BLaER1 (cell line): ENCODE results near the gene CLMN.

ENCODE experiments used
- H3K27ac ChIP-seq: shearing (Covaris generic); formaldehyde crosslinking; 2 replicates; pipeline ENCODE4 v1.8.1; 2022
- H3K27me3 ChIP-seq: shearing (Covaris generic); formaldehyde crosslinking; 2 replicates; pipeline ENCODE4 v1.8.1; 2022
- H3K36me3 ChIP-seq: shearing (Covaris generic); formaldehyde crosslinking; 2 replicates; pipeline ENCODE4 v1.8.1; 2022
- H3K4me1 ChIP-seq: shearing (Covaris generic); formaldehyde crosslinking; 2 replicates; pipeline ENCODE4 v1.8.1; 2022
- H3K4me2 ChIP-seq: shearing (Covaris generic); formaldehyde crosslinking; 2 replicates; pipeline ENCODE4 v1.8.1; 2022
- H3K4me3 ChIP-seq: shearing (Covaris generic); formaldehyde crosslinking; 2 replicates; pipeline ENCODE4 v1.8.1; 2022
- H3K9ac ChIP-seq: shearing (Covaris generic); formaldehyde crosslinking; 2 replicates; pipeline ENCODE4 v1.8.1; 2022
- H3K9me3 ChIP-seq: shearing (Covaris generic); formaldehyde crosslinking; 2 replicates; pipeline ENCODE4 v1.8.1; 2022
- H4K20me1 ChIP-seq: shearing (Covaris generic); formaldehyde crosslinking; 2 replicates; pipeline ENCODE4 v1.8.1; 2022
- Cebpa-rat ChIP-seq: shearing (Covaris generic); IDR thresholded peaks from 2 replicates; pipeline ENCODE4 v1.8.1; 2022

Gene CLMN

GRCh38 chr14:95335071-95335470, 15.4 kb upstream of the CLMN start:
- Histone ChIP-seq H3K9ac (no peak overlapping the region), H3K27ac (no peak overlapping the region), H3K4me2 (no peak overlapping the region), H3K9me3 (no peaks in the 10 kb centered on the region), H3K4me1 (peaks cover 16% of the 10 kb centered on the region), H4K20me1 (no peaks in the 10 kb centered on the region), H3K27me3 (no peaks in the 10 kb centered on the region), H3K4me3 (no peak overlapping the region), H3K36me3 (no peaks in the 10 kb centered on the region)
- TF ChIP-seq Cebpa-rat = no peak

DNA sequence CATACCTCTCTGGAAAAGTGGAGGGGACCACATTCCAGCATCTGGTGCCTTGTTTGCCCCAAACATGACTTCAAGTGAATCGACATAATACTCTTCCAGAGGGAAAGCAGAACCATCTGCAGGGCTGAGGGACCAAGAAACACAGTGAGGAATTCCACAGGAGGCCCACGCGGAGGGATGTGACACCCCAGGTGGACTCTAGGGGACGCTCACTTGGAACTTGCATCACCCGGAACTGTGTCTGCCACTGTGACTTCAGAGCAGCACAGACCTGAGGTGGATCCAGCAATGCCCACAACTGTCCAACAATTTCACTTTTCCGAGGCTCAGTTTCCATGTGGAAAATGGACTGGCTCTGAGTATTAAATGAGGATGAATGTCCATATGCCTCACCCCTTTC, 14.3 kb upstream of the CLMN start:
- Histone ChIP-seq H3K9ac (no peak overlapping the region), H3K36me3 (no peaks in the 10 kb centered on the region), H3K9me3 (no peaks in the 10 kb centered on the region), H3K4me1 (peaks cover 26% of the 10 kb centered on the region), H4K20me1 (no peaks in the 10 kb centered on the region), H3K27me3 (no peaks in the 10 kb centered on the region), H3K27ac (no peak overlapping the region), H3K4me2 (no peak overlapping the region), H3K4me3 (no peak overlapping the region)
- TF ChIP-seq Cebpa-rat = no peak

DNA sequence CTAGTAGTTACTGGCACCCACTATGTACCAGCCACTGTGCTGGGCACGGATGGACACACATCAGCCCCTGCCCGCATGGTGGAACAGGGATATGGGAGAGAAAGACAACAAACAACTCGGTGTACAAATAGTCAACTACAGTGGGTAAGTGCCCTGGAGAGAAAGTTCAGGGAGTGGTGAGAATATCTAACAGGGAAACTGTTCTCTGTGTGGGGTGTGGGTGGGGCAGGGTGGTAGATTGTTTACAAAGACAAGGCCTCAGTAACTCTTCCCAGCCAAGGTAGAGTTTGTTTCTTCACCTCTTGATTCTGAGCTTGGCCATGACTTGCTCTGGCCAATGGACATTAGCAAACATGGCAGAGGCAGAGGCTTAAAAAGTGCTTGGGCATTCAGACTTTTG, 12.9 kb upstream of the CLMN start:
- no peak for TF ChIP-seq Cebpa-rat
- H3K27ac ChIP-seq = no peak overlapping the region
- no peak overlapping the region for H3K4me2 ChIP-seq
- no peaks in the 10 kb centered on the region for H3K36me3 ChIP-seq
- no peak overlapping the region for H3K4me3 ChIP-seq
- H3K9me3 ChIP-seq = no peaks in the 10 kb centered on the region
- H3K9ac ChIP-seq = no peak overlapping the region
- H4K20me1 ChIP-seq = no peaks in the 10 kb centered on the region
- H3K4me1 ChIP-seq = peaks cover 40% of the 10 kb centered on the region
- H3K27me3 ChIP-seq = no peaks in the 10 kb centered on the region

DNA sequence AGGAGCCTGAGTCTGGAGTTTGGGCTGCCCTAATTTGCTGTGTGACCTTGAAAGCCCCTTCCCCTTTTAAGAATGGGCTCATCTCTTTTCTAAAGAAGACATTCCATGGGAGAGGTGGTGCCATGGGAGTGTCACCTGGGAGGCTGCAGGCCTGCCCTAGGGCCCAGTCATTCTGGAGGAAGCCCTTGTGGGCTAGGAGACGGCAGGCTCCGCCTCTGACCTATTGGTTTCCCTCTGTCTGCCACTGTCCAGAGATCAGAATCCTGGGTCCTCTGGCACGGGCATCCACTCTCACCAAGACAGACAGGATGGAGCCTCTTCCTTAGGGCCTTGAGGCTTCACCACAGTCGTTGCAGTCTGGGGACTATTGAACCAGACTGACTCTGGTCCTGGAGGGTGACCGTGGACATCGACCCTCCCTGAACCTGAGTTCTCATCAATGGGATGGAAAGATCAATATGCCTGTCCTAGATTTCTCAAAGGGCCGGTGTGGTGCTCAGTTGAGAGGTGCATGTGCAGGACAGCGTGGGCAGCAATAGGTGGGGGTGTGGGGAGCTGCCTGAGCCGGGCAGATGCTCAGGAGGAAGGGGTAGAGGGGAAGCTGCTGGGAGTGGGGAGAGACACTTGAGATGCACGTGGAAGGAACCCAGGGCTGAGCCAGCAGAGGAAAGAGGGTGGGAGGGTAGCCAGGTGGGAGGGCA, 12.2 kb upstream of the CLMN start:
- Histone ChIP-seq H3K27me3 (no peaks in the 10 kb centered on the region), H3K4me2 (no peak overlapping the region), H3K4me3 (no peak overlapping the region), H3K27ac (no peak overlapping the region), H3K9ac (no peak overlapping the region), H3K9me3 (peaks cover 3% of the 10 kb centered on the region), H3K36me3 (no peaks in the 10 kb centered on the region), H4K20me1 (no peaks in the 10 kb centered on the region), H3K4me1 (peaks cover 47% of the 10 kb centered on the region)
- TF ChIP-seq Cebpa-rat = no peak

GRCh38 chr14:95330591-95331370, 11.1 kb upstream of the CLMN start:
- Histone ChIP-seq H3K4me2 (no peak overlapping the region), H3K9me3 (peaks cover 11% of the 10 kb centered on the region), H3K9ac (no peak overlapping the region), H3K4me3 (no peak overlapping the region), H3K27ac (no peak overlapping the region), H3K27me3 (no peaks in the 10 kb centered on the region), H3K4me1 (peaks cover 47% of the 10 kb centered on the region), H3K36me3 (no peaks in the 10 kb centered on the region), H4K20me1 (no peaks in the 10 kb centered on the region)
- no peak for TF ChIP-seq Cebpa-rat

GRCh38 chr14:95329941-95330340, 10.2 kb upstream of the CLMN start:
- TF ChIP-seq Cebpa-rat = no peak

GRCh38 chr14:95328729-95329503, 9.2 kb upstream of the CLMN start:
- 0 out of 2 replicates have a peak overlapping the region, but pooled peaks have one; percentile 18 for H3K9ac ChIP-seq
- TF ChIP-seq Cebpa-rat = no peak

More at GRCh38 chr14:95329941-95330340, 10.2 kb upstream of the CLMN start:
- no peaks in the 10 kb centered on the region for H3K36me3 ChIP-seq
- H4K20me1 ChIP-seq = no peaks in the 10 kb centered on the region
- no peaks in the 10 kb centered on the region for H3K27me3 ChIP-seq
- no peak overlapping the region for H3K4me3 ChIP-seq
- H3K27ac ChIP-seq = no peak overlapping the region
- H3K4me2 ChIP-seq = peak overlapping the region; percentile 76
- no peak overlapping the region for H3K9ac ChIP-seq
- H3K9me3 ChIP-seq = peaks cover 11% of the 10 kb centered on the region
- peaks cover 53% of the 10 kb centered on the region for H3K4me1 ChIP-seq

DNA sequence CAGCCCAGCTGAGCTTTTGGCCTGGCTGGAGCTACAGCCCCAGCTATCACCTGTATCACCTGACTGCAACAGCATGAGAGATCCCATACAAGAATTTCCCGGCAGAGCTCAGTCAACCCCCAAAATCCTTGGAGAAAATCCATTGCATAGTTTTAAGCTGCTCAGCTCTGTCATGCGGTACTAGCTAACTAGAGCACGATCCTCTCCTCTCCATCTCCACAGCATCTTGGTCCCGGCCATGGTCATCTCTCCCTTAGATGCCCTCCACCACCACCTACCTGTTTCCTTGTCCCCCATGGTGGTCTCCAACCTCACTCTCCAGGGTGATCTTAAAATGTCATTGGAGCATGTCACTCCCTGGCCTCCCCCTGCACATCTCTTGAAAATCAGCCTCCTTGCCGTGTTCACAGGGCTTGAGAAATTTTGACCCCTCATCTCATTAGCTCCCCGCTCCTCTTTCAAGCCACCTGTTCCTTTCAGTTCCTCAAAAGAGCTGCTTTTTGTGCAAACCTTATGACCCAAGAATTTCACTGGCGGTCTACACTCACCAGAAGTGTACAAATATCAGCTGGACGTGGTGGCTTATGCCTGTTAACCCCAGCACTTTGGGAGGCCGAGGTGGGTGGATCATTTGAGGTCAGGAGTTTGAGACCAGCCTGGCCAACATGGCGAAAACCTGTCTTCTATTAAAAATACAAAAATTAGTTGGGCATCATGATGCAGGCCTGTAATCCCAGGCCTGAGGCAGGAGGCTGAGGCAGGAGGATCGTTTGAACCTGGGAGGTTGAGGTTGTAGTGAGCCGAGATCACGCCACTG, 8.1 kb upstream of the CLMN start:
- peak overlapping the region; percentile 76 for H3K4me2 ChIP-seq
- no peaks in the 10 kb centered on the region for H3K27me3 ChIP-seq
- H4K20me1 ChIP-seq = no peaks in the 10 kb centered on the region
- H3K4me3 ChIP-seq = no peak overlapping the region
- no peak for TF ChIP-seq Cebpa-rat
- peaks cover 54% of the 10 kb centered on the region for H3K4me1 ChIP-seq
- no peaks in the 10 kb centered on the region for H3K36me3 ChIP-seq
- H3K27ac ChIP-seq = peak overlapping the region; percentile 71
- peaks cover 11% of the 10 kb centered on the region for H3K9me3 ChIP-seq
- no peak overlapping the region for H3K9ac ChIP-seq

More at GRCh38 chr14:95328729-95329503, 9.2 kb upstream of the CLMN start:
- Histone ChIP-seq H4K20me1 (no peaks in the 10 kb centered on the region), H3K27ac (peak overlapping the region; percentile 71), H3K4me3 (no peak overlapping the region), H3K9me3 (peaks cover 11% of the 10 kb centered on the region), H3K36me3 (no peaks in the 10 kb centered on the region), H3K4me1 (peaks cover 54% of the 10 kb centered on the region), H3K27me3 (no peaks in the 10 kb centered on the region), H3K4me2 (peak overlapping the region; percentile 76)

DNA sequence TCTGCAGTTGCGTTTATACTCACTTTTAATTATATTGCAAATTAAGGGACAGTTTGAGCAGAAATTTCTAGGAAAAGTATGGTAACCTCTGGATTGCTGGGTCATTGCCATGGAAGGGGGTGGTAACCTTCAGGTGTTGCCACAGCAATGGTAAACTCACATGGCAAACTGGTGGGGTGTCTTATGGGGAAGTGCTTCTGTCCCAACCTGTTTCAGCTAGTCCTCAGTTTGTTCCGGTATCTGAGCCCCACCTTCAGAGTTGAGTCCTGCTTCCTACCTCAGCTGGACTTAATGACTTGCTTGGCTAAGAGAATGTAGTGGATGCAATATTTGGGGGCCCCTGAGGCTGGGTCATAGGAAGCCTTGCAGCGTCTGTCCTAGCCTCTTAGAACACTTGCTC, 7.3 kb upstream of the CLMN start:
- Histone ChIP-seq H3K27me3 (no peaks in the 10 kb centered on the region), H3K4me2 (peak overlapping the region; percentile 76; the same call in 1 of the 2 replicates), H3K27ac (no peak overlapping the region)

More for the DNA sequence above, 7.3 kb upstream of the CLMN start:
- H3K9me3 ChIP-seq = peaks cover 11% of the 10 kb centered on the region
- no peak overlapping the region for H3K9ac ChIP-seq
- no peak for TF ChIP-seq Cebpa-rat
- no peaks in the 10 kb centered on the region for H3K36me3 ChIP-seq
- no peaks in the 10 kb centered on the region for H4K20me1 ChIP-seq
- H3K4me3 ChIP-seq = no peak overlapping the region
- peaks cover 52% of the 10 kb centered on the region for H3K4me1 ChIP-seq
